CD14-positive monocyte (primary cell): ENCODE results near the gene SMIM20. TPM values are rescaled to one million over a fixed set of nuclear protein-coding genes. Genes with fewer than 3 reads are reported as not detected.

Experiments used
- DNase-seq, 3 donors: peaks; one replicate each; pipeline ENCODE4 v3.0.0-alpha.2; 2011 to 2022
- H2AFZ ChIP-seq: 2 replicates; pipeline ENCODE4 v1.6.0; 2012; ENCODE audit warnings: mild to moderate bottlenecking, low read depth, low read length, inconsistent platforms; ENCODE audit not compliant: insufficient read depth, poor library complexity, severe bottlenecking
- H3K27ac ChIP-seq, 2 donors: 1 replicate in 1 of 2; 2 replicates in 1 of 2; pipeline ENCODE4 v1.5.1; 2012 to 2013; ENCODE audit warnings: low read length in 2 of 2, control low read depth in 1 of 2, inconsistent platforms in 1 of 2, low read depth in 1 of 2, mild to moderate bottlenecking in 1 of 2
- H3K27me3 ChIP-seq, 2 donors: one replicate each; pipeline versions ENCODE4 v1.6.0 to v1.6.1; 2011 to 2013; ENCODE audit warnings: low read length in 2 of 2; ENCODE audit not compliant: control insufficient read depth in 2 of 2, insufficient read depth in 2 of 2
- H3K36me3 ChIP-seq, 2 donors: replicated peaks in 1 of 2; 1 replicate in 1 of 2; 2 replicates in 1 of 2; pipeline versions ENCODE4 v1.5.1 to v1.6.1; 2012 to 2013; ENCODE audit warnings: low read length in 2 of 2, control low read depth in 1 of 2, inconsistent platforms in 1 of 2, mild to moderate bottlenecking in 1 of 2; ENCODE audit not compliant: insufficient read depth in 2 of 2, control insufficient read depth in 1 of 2
- H3K4me1 ChIP-seq, 2 donors: 1 replicate in 1 of 2; 2 replicates in 1 of 2; pipeline versions ENCODE4 v1.5.1 to v1.6.1; 2012 to 2013; ENCODE audit warnings: low read length in 2 of 2, control low read depth in 1 of 2, inconsistent platforms in 1 of 2, mild to moderate bottlenecking in 1 of 2, moderate library complexity in 1 of 2; ENCODE audit not compliant: insufficient read depth in 2 of 2, control insufficient read depth in 1 of 2
- H3K4me2 ChIP-seq: replicated peaks from 2 replicates; pipeline ENCODE3; 2012; ENCODE audit warnings: low read length, moderate library complexity, mild to moderate bottlenecking; ENCODE audit not compliant: poor library complexity, severe bottlenecking; ENCODE audit errors: extremely low read depth
- H3K4me3 ChIP-seq, 3 experiments: fragments of 200-600 bp in 1 of 3; sonication (generic) in 1 of 3; replicated peaks in 1 of 3; 1 replicate in 2 of 3; 2 replicates in 1 of 3; pipeline ENCODE4 v1.5.1; 2011 to 2013; ENCODE audit warnings: low read length in 3 of 3, mild to moderate bottlenecking in 3 of 3, control low read depth in 2 of 3, low read depth in 2 of 3, inconsistent platforms in 1 of 3, moderate library complexity in 1 of 3
- H3K79me2 ChIP-seq: 2 replicates; pipeline ENCODE4 v1.6.0; 2012; ENCODE audit warnings: mild to moderate bottlenecking, control low read depth, inconsistent platforms, low read length, moderate library complexity; ENCODE audit not compliant: insufficient read depth
- H3K9ac ChIP-seq: 2 replicates; pipeline ENCODE4 v1.6.0; 2017; ENCODE audit warnings: low read length, mild to moderate bottlenecking; ENCODE audit not compliant: insufficient read depth, poor library complexity, severe bottlenecking
- H3K9me3 ChIP-seq, 2 donors: replicated peaks in 1 of 2; 1 replicate in 1 of 2; 2 replicates in 1 of 2; pipeline versions ENCODE4 v1.5.1 to v1.6.1; 2012 to 2013; ENCODE audit warnings: low read length in 2 of 2, control low read depth in 1 of 2; ENCODE audit not compliant: control insufficient read depth in 1 of 2, insufficient read depth in 1 of 2
- H4K20me1 ChIP-seq: 2 replicates; pipeline ENCODE4 v1.6.0; 2012; ENCODE audit warnings: mild to moderate bottlenecking, low read length, control low read depth, moderate library complexity; ENCODE audit not compliant: insufficient read depth
- H3K27ac Mint-ChIP-seq, 7 donors: one replicate each; pipeline ENCODE4 v1.8.0; 2020; ENCODE audit warnings: mild to moderate bottlenecking in 7 of 7, mixed read lengths in 7 of 7, moderate library complexity in 6 of 7, inconsistent platforms in 2 of 7
- H3K27me3 Mint-ChIP-seq, 3 donors: one replicate each; pipeline ENCODE4 v1.8.0; 2021 to 2022; ENCODE audit warnings: low read depth in 3 of 3, mild to moderate bottlenecking in 3 of 3, mixed read lengths in 3 of 3, moderate library complexity in 3 of 3, inconsistent platforms in 1 of 3
- H3K36me3 Mint-ChIP-seq, 2 donors: one replicate each; pipeline ENCODE4 v1.8.0; 2020; ENCODE audit warnings: mixed read lengths in 2 of 2, inconsistent platforms in 1 of 2, mild to moderate bottlenecking in 1 of 2
- H3K4me1 Mint-ChIP-seq: one replicate; pipeline ENCODE4 v1.8.0; 2020; ENCODE audit warnings: mild to moderate bottlenecking, mixed read lengths
- H3K4me3 Mint-ChIP-seq, 2 donors: one replicate each; pipeline ENCODE4 v1.8.0; 2020; ENCODE audit warnings: mild to moderate bottlenecking in 2 of 2, mixed read lengths in 2 of 2, moderate library complexity in 1 of 2
- H3K9me3 Mint-ChIP-seq, 7 donors: one replicate each; pipeline ENCODE4 v1.8.0; 2020 to 2022; ENCODE audit warnings: mixed read lengths in 7 of 7, mild to moderate bottlenecking in 6 of 7, moderate library complexity in 6 of 7, inconsistent platforms in 2 of 7
- CTCF ChIP-seq: fragments of 200-600 bp; IDR thresholded peaks from one replicate; pipeline ENCODE4 v1.8.0; 2022; ENCODE audit warnings: antibody characterized with exemption, mild to moderate bottlenecking
- WGBS: methylation state at CpG from one replicate; pipeline ENCODE4 v1.1.5; 2013; ENCODE audit warnings: missing lambda C conversion rate; ENCODE audit not compliant: insufficient coverage; 5-methylcytosine and 5-hydroxymethylcytosine counted together
- intact Hi-C, 2 donors: fragments of 100-400 bp; cut with micrococcal nuclease; formaldehyde crosslinking; loops; one replicate each; pipeline versions ENCODE4 v1.15.0 to v1.15.1; 2023
- polyA plus RNA-seq, 3 donors: library from polyadenylated mRNA; depleted of rRNA in 1 of 3; unstranded in 2 of 3; stranded (reverse) in 1 of 3; fragments of 300-500 nt in 2 of 3; fragments of >200 nt in 1 of 3; fragmentation: Illumina TruSeq in 2 of 3; gene quantifications; 1 replicate in 2 of 3; 2 replicates in 1 of 3; pipeline ENCODE4 v1.2.3, GENCODE V29; 2012 to 2021

The SMIM20 gene
- polyA plus RNA-seq, 3 donors, result 10.4 to 38.1 (median 33.7) TPM

- Histone ChIP-seq H2AFZ (no peak overlapping the region), H3K9me3 (no peaks in the 10 kb centered on the region), H3K27ac (no peak overlapping the region), H3K79me2 (no peaks in the 10 kb centered on the region), H3K36me3 (no peaks in the 10 kb centered on the region), H4K20me1 (no peaks in the 10 kb centered on the region), H3K9ac (no peak overlapping the region), H3K4me2 (no peak overlapping the region), H3K4me1 (peaks cover 35 to 38% of the 10 kb centered on the region in 2 donors), H3K4me3 (no peak overlapping the region), H3K27me3 (no peaks in the 10 kb centered on the region)
- Mint-ChIP-seq H3K27me3 (peaks cover 2 to 7% (median 3%) of the 10 kb centered on the region in 3 donors), H3K36me3 (no peaks in the 10 kb centered on the region), H3K27ac (peak overlapping the region in 1 of 7 donors; percentile 68), H3K9me3 (no peaks in the 10 kb centered on the region), H3K4me3 (no peak overlapping the region), H3K4me1 (peaks cover 42% of the 10 kb centered on the region)
- DNase-seq, result no peak
- no CpG with 5 or more reads among the region's 3 CpGs for WGBS
- no peak for TF ChIP-seq CTCF
- intact Hi-C loops, result no loop called here
These were observed 52.2 kb downstream of the SMIM20 start for GRCh38 chr4:25966171-25966570.

- H3K4me3 Mint-ChIP-seq, result peak overlapping the region; percentile 48 to 83
- no peaks in the 10 kb centered on the region for H3K36me3 ChIP-seq
- intact Hi-C loops, result no loop called here
- no peak for TF ChIP-seq CTCF
- H3K4me2 ChIP-seq, result peak overlapping the region; percentile 44
- no peaks in the 10 kb centered on the region for H3K79me2 ChIP-seq
- H3K9me3 Mint-ChIP-seq, result peaks cover 0 to 2% (median 0%) of the 10 kb centered on the region in 7 donors
- H3K4me1 Mint-ChIP-seq, result peaks cover 42% of the 10 kb centered on the region
- no peaks in the 10 kb centered on the region for H3K9me3 ChIP-seq
- WGBS, result 61% methylated on average over 4 of the region's 13 CpGs
- peak in 1 of 3 donors; percentile 25 for DNase-seq
- H3K4me1 ChIP-seq, result peaks cover 35 to 38% of the 10 kb centered on the region in 2 donors
- H2AFZ ChIP-seq, result peak overlapping the region; percentile 43
- H3K36me3 Mint-ChIP-seq, result no peaks in the 10 kb centered on the region
- peaks cover 1 to 11% (median 4%) of the 10 kb centered on the region in 3 donors for H3K27me3 Mint-ChIP-seq
- H3K27ac Mint-ChIP-seq, result peak overlapping the region in 4 of 7 donors; percentile 31 to 88 (median 54)
- no peaks in the 10 kb centered on the region for H3K27me3 ChIP-seq
- peak overlapping the region in 1 of 2 donors; percentile 41 for H3K27ac ChIP-seq
- H3K4me3 ChIP-seq, result peak overlapping the region in 1 of 3 experiments; percentile 24
- H3K9ac ChIP-seq, result no peak overlapping the region
- no peaks in the 10 kb centered on the region for H4K20me1 ChIP-seq
These were observed 55.5 kb downstream of the SMIM20 start for GRCh38 chr4:25969374-25970155.
